HG03457 (cell line): ENCODE data around the gene STATH.
"Not testable (repeated sequence)": the region's sequence is repeated elsewhere in the genome, so short reads cannot be mapped to it uniquely, and the experiment has no call there.

Source experiments
- ATAC-seq: cut with Tn5 transposase; IDR thresholded peaks from one replicate; pipeline ENCODE4 v1.9.1; 2021; ENCODE audit warnings: moderate number of reproducible peaks; ENCODE audit not compliant: unreplicated experiment

The STATH gene, protein sequence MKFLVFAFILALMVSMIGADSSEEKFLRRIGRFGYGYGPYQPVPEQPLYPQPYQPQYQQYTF

DNA sequence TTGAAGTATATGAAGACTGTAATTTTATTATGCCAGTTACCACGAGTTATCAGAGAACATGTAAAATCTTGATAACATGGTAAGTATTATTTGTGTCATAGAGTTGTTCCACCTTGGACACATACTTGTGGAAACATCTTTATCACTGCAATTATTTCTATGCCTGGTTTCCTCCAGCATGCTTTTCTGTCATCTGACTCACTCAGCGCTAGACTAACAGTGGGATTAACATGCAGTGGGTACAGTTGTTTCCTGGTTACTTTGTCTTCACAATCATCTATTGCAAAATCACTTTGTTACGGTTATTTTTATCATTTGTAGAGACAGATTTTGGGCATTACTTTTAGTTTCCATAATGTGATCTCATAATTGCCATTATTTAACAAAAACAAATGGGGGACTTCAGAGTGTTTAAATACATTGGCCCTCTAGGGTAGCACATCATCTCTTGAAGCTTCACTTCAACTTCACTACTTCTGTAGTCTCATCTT is at the start of gene STATH:
Gene STATH, plus strand, starts transcription at position 441 of the 491 bp plus-strand sequence. CDS start 2,472 bp downstream, outside the sequence.
- no peak for ATAC-seq

DNA sequence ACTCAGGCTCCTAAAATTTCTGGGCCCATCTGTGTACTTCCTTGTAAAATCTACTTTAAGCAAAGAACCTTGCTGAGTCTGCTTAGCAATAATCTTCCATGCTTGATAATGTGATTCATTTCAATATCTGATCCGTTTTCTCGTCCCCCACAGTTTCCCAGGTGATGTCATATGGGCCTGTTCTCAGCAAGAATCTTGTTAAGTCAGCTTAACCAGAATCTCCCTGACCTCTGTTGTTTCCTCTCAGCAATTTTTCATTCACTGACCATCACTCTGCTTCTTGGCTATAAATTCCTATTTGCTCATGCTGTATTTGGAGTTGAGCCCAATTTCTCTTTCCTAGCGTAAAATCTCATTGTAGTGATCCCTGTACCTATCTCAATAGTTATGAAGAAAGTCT is 44.2 kb upstream of the STATH start:
- ATAC-seq, result no peak

DNA sequence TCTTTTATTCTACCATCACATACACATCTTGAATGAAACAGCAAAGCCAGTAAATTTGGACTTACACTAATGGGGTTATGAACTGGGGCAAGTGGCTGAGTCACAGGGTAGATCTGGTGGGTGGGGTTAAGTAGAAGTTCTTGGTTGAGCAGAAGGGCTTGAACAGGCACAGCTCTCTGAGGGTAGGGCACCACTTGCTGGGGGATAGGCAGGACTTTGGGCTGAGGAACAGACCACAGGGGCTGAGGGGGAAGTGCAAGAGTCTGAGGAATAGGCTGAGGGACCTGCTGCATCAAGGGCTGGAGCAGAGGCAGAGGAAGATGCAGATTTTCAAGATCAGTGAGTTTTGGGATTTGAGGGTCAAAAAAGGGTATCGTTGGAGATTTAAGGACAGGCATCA is 38.6 kb upstream of the STATH start:
- no peak for ATAC-seq

DNA sequence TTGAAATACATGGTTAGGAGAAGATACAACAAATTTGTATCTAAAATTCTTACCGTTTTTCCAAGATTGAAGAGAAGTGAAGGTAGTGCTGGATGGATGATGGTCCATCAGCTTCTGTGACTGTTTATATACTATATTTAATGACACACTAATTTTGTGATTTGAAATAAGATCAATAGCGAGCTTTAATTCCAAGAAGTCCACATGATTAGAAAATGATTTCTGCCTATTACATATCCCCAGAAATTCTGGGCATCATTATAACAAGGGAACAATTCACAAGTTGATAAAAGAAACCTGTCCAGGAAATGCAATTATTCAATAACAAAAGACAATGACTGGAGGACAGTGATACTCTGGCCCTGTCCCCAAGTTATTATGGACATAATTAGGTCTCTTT is 30.1 kb upstream of the STATH start, which contains the start of gene CSN2:
Gene CSN2, minus strand, starts transcription at position 101 of the 400 bp plus-strand sequence. CDS start 4,733 bp downstream, outside the sequence.
- no peak for ATAC-seq

DNA sequence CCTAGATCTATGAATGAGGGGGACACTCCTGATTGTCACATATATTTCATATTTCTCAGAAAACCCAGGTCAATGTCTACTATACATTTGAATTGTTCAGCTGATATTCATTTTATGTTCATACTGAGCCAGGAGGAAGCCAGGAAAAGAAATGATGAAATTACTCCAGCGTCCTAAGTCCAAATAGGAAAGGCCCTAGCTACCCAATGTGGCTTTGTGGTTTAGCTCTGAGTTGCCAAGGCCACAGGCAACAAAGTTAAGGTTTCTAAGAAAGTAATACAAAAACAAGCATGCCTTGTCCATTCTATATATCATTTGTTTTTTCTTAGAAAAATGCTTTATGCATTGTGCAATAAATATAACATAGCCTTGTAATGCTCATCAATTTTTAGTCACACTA is 25.7 kb upstream of the STATH start:
- no peak for ATAC-seq

DNA sequence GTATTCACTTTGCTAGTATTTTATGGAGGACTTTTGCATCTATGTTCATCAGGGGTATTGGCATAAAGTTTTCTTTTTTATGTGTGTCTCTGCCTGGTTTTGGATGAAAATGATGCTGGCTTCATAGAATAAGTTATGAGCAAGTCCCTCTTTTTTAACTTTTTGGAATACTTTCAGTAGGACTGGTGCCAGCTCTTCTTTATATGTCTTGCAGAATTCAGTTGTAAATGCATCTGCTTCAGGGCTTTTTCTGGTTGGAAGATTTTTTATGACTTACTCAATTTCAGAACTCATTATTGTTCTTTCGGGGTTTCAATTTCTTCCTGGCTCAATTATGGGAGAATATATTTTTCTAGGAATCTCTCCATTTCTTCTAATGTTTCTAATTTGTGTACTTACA is 21.1 kb upstream of the STATH start:
- ATAC-seq, result no peak

DNA sequence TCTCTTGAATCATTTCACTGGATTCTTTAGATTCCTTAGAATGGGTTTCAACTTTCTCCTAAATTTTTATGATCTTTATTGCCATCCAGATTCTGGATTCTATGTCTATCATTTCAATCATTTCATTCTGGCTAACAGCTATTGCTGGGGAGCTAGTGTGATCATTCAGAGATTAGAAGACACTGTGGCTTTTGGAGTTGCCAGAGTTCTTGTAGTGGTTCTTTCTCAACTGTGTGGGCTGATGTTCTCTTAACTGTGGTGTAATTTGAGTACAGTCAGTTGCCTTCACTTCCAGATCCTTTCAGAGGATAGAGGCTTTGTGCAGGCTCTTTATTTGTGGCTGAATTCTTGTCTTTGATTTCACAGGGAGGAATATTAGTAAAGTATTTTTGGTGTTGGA is 18.2 kb upstream of the STATH start:
- ATAC-seq, result no peak

DNA sequence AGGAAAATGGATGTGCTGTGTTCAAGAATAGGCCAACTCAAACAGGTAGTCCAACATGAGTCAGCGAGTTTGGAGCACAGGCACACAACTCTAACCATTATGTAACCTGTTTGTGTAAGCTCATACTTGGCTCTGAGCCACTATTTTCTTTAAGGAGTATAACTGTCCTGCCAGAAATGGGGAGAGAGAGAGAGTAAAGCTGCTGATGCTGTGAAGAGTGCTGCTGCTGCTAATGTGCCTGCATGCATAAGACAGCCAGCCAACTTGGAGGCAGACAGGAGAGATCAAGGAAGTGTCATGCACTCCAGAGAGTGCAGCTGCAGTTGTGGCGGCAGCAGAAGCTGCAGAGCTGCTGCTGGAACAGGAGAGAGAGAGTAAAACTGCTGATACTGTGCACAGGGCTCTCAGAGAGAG is 11.7 kb upstream of the STATH start:
- no peak for ATAC-seq

DNA sequence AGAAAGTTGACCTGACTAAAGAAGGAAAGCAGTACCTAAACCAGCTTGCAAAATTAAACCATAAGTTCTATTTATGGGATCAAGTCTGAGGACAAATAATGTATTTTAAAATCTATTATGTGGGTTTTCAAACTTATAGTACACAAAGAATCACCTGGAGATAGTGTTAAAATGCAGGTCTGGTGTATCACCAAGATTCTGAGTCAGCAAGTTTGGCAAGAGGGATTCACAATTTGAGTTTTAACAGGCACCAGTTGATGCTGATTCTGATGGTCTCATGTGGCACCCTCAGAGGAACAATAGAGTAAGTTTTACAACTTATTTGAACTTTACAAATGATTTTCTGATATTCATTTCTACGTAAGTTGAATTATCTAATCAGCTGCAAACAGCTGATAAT is 9.1 kb upstream of the STATH start:
- no peak for ATAC-seq

DNA sequence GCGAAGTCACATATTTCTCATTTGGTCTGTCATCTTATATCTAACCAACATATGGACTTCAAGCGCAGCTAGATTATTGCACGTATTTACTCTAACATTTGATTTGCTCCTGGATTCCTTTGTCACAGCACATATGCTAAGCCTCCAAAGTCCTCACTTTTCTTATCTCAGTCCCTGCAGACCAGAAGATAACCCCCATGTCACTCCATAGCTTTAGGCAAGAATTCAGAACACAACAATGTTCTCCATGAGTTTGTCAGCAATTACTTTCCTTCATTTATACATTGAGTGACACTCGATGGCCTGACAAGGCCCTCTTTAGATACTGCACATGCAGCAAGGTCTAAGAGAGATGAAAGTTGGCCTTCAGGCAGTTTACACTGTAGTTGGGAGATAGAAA is 4.8 kb upstream of the STATH start:
- no peak for ATAC-seq

DNA sequence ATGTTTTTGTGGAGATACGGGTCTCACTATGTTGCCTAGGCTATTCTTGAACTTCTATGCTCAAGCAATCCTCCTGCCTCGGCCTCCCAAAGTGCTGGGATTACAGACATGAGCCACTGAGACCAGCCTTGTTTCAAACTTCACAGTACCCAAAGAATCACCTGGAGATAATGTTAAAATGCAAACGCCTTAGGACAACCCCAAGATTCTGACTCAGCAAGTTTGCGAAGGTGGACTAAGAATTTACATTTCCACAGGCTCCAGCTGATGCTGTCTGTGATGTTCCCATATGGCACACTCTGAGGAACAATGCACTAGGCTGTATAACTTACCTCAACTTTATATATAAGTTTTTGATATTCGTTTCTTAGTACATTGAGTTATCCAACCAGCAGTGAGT is 984 bp upstream of the STATH start:
- ATAC-seq, result no peak

DNA sequence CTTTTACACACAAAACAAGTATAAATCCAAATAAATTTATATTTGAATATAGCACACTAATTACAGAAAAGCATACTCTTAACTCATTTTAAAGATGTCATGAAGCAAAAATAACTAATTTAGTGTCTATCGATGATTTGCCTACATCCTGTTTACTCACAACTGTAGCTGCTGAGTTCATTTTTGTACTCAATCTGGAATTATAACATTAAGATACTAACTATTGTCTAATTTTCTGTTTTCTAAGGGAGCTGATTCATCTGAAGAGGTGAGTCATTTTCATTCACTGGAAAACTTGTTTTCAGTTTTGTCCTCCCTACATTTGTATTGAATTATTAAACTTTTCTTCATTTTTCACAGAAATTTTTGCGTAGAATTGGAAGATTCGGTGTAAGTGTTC is 3.7 kb downstream of the STATH start:
- no peak for ATAC-seq

DNA sequence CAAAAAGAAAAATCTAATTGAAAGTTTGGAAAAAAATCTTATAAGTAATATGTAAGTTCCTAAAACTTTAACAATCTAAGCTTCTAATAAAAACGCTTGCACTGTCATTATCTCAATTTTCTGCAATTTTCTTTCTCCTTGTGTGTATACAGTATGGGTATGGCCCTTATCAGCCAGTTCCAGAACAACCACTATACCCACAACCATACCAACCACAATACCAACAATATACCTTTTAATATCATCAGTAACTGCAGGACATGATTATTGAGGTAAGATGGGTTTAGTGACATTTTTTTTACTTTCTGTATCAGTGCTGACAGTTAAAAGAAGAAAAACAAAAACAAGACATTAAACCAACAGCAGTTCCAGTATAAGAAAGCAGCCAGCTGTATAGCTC is 4.9 kb downstream of the STATH start:
- no peak for ATAC-seq

DNA sequence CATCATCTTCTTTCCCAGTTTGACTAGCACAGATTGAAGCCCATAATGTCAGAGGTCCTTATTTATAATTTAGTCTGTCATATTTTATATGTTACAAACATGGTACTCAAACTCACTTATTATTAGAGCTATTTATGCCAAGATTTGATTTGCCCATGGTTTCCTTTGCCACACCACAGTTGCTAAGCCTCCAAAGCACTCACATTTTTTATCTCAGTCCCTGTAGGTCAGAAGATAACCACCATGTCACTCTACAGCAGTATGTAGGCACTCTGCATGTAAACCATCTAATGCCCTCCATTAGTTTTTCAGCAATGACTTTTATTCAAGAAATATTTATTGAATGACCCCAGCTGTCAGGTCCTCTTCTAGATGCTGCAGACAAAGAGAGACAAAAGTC is 6.7 kb downstream of the STATH start:
- no peak for ATAC-seq

DNA sequence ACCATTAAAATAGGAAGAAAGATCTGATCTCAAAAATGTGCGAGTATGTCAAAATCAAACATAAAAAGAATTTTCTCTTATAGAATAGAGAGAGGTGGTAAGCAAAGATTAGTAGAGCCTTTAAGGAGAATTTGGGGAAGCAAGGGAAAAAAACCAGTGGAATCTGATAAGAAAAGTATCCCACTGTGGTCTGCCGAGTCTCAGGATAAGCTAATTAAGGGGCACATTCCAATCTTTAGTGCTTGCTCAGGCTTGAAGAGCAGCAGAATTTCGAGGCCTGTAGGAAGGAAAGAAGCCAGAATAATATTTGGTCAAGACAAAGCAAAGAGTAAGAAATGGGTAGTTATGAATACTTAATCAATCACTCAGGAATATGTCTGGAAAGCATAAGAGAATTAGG is 13.0 kb downstream of the STATH start:
- ATAC-seq, result no peak

DNA sequence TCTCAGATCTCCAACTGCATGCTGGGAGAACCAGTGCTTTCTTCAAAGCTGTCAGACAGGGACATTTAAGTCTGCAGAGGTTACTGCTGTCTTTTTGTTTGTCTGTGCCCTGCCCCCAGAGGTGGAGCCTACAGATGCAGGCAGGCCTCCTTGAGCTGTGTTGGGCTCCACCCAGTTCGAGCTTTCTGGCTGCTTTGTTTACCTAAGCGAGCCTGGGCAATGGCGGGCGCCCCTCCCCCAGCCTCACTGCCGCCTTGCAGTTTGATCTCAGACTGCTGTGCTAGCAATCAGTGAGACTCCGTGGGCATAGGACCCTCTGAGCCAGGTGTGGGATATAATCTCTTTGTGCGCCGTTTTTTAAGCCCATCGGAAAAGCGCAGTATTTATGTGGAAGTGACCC is 23.2 kb downstream of the STATH start:
- ATAC-seq, result not testable (repeated sequence)

DNA sequence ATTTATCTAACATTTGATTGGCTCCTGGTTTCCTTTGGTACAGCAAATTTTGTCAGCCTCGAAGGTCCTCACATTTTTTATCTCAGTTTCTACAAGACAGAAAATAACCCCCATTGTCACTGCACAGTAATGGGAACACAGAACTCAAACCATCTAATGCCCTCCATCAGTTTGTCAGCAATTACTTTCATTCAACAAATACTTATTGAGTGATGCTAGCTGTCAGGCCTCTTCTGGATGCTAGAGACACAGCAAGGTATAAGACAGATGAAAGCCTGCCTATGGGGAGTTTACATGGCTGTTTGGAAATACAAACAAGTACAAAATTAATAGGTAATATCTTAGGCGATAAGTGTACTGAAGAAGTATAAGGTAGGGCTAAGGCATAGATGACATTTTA is 27.5 kb downstream of the STATH start:
- ATAC-seq, result no peak

DNA sequence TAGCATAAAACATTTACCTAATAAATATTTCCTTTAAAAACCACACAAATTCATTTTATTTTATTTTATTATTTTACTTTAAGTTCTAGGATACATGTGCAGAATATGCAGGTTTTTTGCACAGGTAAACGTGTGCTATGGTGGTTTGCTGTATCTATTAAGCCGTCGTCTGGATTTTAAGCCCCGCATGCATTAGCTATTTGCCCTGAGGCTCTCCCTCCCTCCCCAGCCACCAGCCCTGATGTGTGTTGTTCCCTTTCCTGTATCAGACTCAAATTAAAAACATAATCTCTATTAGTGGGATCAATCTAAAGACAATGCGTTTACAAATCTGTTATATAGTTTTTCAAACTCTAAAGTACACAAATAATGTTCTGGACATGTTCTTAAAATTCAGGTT is 31.2 kb downstream of the STATH start:
- ATAC-seq, result no peak

DNA sequence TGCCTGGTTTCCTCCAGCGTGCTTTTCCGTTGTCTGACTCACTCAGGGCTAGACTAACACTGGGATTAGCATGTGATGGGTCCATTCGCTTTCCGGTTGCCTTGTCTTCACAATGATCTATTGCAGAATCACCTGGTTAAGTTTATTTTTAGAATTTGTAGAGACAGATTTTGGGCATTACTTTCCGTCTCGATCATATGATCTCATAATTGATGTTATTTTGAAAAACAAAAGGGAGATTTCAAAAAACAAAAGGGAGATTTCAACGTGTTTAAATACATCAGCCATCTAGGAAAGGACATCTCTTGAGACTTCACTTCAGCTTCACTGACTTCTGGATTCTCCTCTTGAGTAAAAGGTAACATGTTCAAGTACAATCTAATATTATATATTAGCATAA is 32.4 kb downstream of the STATH start, which contains the start of gene HTN3:
Gene HTN3, plus strand, starts transcription at position 301 of the 400 bp plus-strand sequence. CDS start 2,282 bp downstream, outside the sequence.
- not testable (repeated sequence) for ATAC-seq

DNA sequence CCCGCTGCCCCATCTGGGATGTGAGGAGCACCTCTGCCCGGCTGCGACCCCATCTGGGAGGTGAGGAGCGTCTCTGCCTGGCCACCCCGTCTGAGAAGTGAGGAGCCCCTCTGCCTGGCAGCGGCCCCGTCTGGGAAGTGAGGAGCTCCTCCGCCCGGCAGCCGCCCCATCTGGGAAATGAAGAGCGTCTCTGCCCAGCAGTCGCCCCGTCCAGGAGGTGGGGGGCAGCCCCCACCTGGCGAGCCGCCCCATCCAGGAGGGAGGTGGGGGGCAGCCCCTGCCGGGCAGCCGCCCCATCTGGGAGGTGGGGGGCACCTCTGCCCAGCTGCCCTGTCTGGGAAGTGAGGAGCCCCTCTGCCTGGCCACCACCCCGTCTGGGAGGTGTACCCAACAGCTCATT is 41.8 kb downstream of the STATH start:
- ATAC-seq, result not testable (repeated sequence)

DNA sequence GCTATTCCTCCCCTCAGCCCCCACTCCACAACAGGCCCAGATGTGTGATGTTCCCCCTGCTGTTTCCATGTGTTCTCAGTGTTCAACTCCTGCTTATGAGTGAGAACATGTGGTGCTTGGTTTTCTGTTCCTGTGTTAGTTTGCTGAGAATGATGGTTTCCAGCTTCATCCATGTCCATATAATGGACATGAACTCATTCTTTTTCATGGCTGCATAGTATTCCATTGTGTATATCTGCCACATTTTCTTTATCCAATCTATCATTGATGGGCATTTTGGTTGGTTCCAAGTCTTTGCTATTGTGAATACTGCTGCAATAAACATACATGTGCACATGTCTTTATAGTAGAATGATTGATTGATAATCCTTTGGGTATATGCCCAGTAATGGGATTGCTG is 44.2 kb downstream of the STATH start:
- not testable (repeated sequence) for ATAC-seq

DNA sequence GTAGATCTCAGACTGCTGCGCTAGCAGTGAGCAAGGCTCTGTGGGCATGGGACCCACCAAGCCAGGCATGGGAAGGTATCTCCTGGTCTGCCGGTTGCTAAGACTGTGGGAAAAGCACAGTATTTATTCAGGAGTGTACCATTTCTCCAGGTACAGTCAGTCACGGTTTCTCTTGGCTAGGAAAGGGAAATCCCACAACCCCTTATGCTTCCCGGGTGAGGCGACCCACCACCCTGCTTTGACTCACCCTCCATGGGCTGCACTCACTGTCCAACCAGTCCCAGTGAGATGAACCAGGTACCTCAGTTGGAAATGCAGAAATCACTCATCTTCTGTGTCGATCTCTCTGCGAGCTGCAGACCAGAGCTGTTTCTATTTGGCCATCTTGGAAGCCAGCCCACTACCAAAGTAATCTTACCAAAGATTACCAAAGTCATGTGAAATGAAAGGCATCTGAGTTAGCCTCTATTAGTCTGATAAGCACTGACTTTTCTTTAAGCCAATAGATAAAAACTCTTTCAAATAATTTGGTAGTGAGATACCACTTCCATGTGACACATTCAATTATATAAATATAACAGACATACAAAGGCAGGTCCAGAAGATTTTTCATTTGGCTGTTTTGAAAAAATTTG is 46.0 kb downstream of the STATH start:
- ATAC-seq, result no peak

DNA sequence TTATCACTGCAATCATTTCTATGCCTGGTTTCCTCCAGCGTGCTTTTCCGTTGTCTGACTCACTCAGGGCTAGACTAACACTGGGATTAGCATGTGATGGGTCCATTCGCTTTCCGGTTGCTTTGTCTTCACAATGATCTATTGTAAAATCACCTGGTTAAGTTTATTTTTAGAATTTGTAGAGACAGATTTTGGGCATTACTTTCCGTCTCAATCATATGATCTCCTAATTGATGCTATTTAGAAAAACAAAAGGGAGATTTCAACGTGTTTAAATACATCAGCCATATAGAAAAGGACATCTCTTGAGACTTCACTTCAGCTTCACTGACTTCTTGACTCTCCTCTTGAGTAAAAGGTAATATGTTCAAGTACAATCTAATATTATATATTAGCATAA is 54.4 kb downstream of the STATH start, which contains the start of gene HTN1:
Gene HTN1, plus strand, starts transcription at position 301 of the 400 bp plus-strand sequence. CDS start 2,639 bp downstream, outside the sequence.
- ATAC-seq, result not testable (repeated sequence)
